ES-I3 (cell line): ENCODE measurements around the gene THYN1.
"Not testable (repeated sequence)": the region's sequence is repeated elsewhere in the genome, so short reads cannot be mapped to it uniquely, and the experiment has no call there.

Source experiments
- H3K36me3 ChIP-seq: 2 replicates; pipeline ENCODE4 v1.6.1; 2013; ENCODE audit warnings: mild to moderate bottlenecking, low read length, control low read depth, moderate library complexity; ENCODE audit not compliant: insufficient read depth
- H3K4me1 ChIP-seq: 2 replicates; pipeline ENCODE4 v1.6.1; 2013; ENCODE audit warnings: mild to moderate bottlenecking, control low read depth, low read length; ENCODE audit not compliant: insufficient read depth
- H3K9ac ChIP-seq: 2 replicates; pipeline ENCODE4 v1.6.1; 2013; ENCODE audit warnings: low read depth, mild to moderate bottlenecking, low read length, moderate library complexity
- H3K9me3 ChIP-seq: 2 replicates; pipeline ENCODE4 v1.6.1; 2013; ENCODE audit warnings: mild to moderate bottlenecking, low read length, moderate library complexity; ENCODE audit not compliant: control insufficient read depth, insufficient read depth

Gene THYN1

GRCh38 chr11:134253188-134253993 lies at the start of gene THYN1, which contains the start of gene ACAD8:
THYN1 (minus strand) TSS chr11:134253352; CDS start chr11:134252882, 470 bp downstream.
ACAD8 (plus strand) TSS chr11:134253568; CDS start chr11:134253601, 33 bp downstream.
- peaks cover 5% of the 10 kb centered on the region; the same call in 1 of the 2 replicates for H3K36me3 ChIP-seq
- no peaks in the 10 kb centered on the region for H3K9me3 ChIP-seq
- H3K9ac ChIP-seq, result peak within 1 kb of the TSS; percentile 78
- H3K4me1 ChIP-seq, result peaks cover 5% of the 10 kb centered on the region; the same call in 1 of the 2 replicates

- H3K4me1 ChIP-seq, result peaks cover 1% of the 10 kb centered on the region; the same call in 1 of the 2 replicates
- no peaks in the 10 kb centered on the region for H3K9me3 ChIP-seq
- H3K36me3 ChIP-seq, result no peaks in the 10 kb centered on the region
- no peak overlapping the region for H3K9ac ChIP-seq
These were observed 41.5 kb upstream of the THYN1 start for GRCh38 chr11:134294664-134295063.

GRCh38 chr11:134293119-134294113 lies 40.3 kb upstream of the THYN1 start:
- Histone ChIP-seq H3K9ac (no peak overlapping the region), H3K4me1 (peaks cover 6% of the 10 kb centered on the region; the same call in 1 of the 2 replicates), H3K9me3 (no peaks in the 10 kb centered on the region), H3K36me3 (no peaks in the 10 kb centered on the region)

GRCh38 chr11:134292661-134293060 lies 39.5 kb upstream of the THYN1 start:
- Histone ChIP-seq H3K9ac (no peak overlapping the region), H3K9me3 (no peaks in the 10 kb centered on the region), H3K36me3 (no peaks in the 10 kb centered on the region), H3K4me1 (peaks cover 6% of the 10 kb centered on the region; the same call in 1 of the 2 replicates)

GRCh38 chr11:134291196-134291595 lies 38.0 kb upstream of the THYN1 start:
- Histone ChIP-seq H3K36me3 (no peaks in the 10 kb centered on the region), H3K9me3 (no peaks in the 10 kb centered on the region), H3K4me1 (peaks cover 6% of the 10 kb centered on the region; the same call in 1 of the 2 replicates), H3K9ac (no peak overlapping the region)

- H3K36me3 ChIP-seq, result no peaks in the 10 kb centered on the region
- H3K9ac ChIP-seq, result no peak overlapping the region
- no peaks in the 10 kb centered on the region for H3K9me3 ChIP-seq
- peaks cover 6% of the 10 kb centered on the region; the same call in 1 of the 2 replicates for H3K4me1 ChIP-seq
These were observed 37.5 kb upstream of the THYN1 start for GRCh38 chr11:134290646-134291045.

GRCh38 chr11:134289789-134290188 lies 36.6 kb upstream of the THYN1 start:
- Histone ChIP-seq H3K36me3 (no peaks in the 10 kb centered on the region), H3K9me3 (no peaks in the 10 kb centered on the region), H3K9ac (no peak overlapping the region), H3K4me1 (peaks cover 6% of the 10 kb centered on the region; the same call in 1 of the 2 replicates)

GRCh38 chr11:134289167-134289566 lies 36.0 kb upstream of the THYN1 start:
- Histone ChIP-seq H3K36me3 (no peaks in the 10 kb centered on the region), H3K4me1 (peaks cover 6% of the 10 kb centered on the region; the same call in 1 of the 2 replicates), H3K9ac (no peak overlapping the region), H3K9me3 (no peaks in the 10 kb centered on the region)

- H3K9me3 ChIP-seq, result no peaks in the 10 kb centered on the region
- no peak overlapping the region for H3K9ac ChIP-seq
- H3K36me3 ChIP-seq, result no peaks in the 10 kb centered on the region
- peaks cover 6% of the 10 kb centered on the region; the same call in 1 of the 2 replicates for H3K4me1 ChIP-seq
These were observed 35.3 kb upstream of the THYN1 start for GRCh38 chr11:134288486-134288885.

- Histone ChIP-seq H3K9me3 (no peaks in the 10 kb centered on the region), H3K9ac (no peak overlapping the region), H3K36me3 (no peaks in the 10 kb centered on the region), H3K4me1 (peaks cover 6% of the 10 kb centered on the region; the same call in 1 of the 2 replicates)
These were observed 34.4 kb upstream of the THYN1 start for GRCh38 chr11:134287561-134287960.

- not testable (repeated sequence) for H3K36me3 ChIP-seq, H3K9ac ChIP-seq, H3K4me1 ChIP-seq, H3K9me3 ChIP-seq
These were observed 31.2 kb upstream of the THYN1 start for GRCh38 chr11:134284349-134284748.

- Histone ChIP-seq H3K4me1 (no peaks in the 10 kb centered on the region), H3K36me3 (no peaks in the 10 kb centered on the region), H3K9ac (no peak overlapping the region), H3K9me3 (no peaks in the 10 kb centered on the region)
These were observed 30.5 kb upstream of the THYN1 start for GRCh38 chr11:134283461-134284230.

GRCh38 chr11:134282121-134283045 lies 29.2 kb upstream of the THYN1 start:
- Histone ChIP-seq H3K9ac (no peak overlapping the region), H3K4me1 (no peaks in the 10 kb centered on the region), H3K36me3 (no peaks in the 10 kb centered on the region), H3K9me3 (no peaks in the 10 kb centered on the region)
